ENCODE results near the gene NEDD4L.

NEDD4L gene

GRCh38 chr18:58360324-58360723 is 316.3 kb downstream of the NEDD4L start (continued):
- TF ChIP-seq, protein P1, sequence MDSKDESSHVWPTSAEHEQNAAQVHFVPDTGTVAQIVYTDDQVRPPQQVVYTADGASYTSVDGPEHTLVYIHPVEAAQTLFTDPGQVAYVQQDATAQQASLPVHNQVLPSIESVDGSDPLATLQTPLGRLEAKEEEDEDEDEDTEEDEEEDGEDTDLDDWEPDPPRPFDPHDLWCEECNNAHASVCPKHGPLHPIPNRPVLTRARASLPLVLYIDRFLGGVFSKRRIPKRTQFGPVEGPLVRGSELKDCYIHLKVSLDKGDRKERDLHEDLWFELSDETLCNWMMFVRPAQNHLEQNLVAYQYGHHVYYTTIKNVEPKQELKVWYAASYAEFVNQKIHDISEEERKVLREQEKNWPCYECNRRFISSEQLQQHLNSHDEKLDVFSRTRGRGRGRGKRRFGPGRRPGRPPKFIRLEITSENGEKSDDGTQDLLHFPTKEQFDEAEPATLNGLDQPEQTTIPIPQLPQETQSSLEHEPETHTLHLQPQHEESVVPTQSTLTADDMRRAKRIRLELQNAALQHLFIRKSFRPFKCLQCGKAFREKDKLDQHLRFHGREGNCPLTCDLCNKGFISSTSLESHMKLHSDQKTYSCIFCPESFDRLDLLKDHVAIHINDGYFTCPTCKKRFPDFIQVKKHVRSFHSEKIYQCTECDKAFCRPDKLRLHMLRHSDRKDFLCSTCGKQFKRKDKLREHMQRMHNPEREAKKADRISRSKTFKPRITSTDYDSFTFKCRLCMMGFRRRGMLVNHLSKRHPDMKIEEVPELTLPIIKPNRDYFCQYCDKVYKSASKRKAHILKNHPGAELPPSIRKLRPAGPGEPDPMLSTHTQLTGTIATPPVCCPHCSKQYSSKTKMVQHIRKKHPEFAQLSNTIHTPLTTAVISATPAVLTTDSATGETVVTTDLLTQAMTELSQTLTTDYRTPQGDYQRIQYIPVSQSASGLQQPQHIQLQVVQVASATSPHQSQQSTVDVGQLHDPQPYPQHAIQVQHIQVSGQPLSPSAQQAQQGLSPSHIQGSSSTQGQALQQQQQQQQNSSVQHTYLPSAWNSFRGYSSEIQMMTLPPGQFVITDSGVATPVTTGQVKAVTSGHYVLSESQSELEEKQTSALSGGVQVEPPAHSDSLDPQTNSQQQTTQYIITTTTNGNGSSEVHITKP (tag by site-specific recombination; IDR thresholded peaks at IDR 0.05): no peak

GRCh38 chr18:58361212-58361611 is 317.2 kb downstream of the NEDD4L start:
- TF ChIP-seq ZNF280D (tag by site-specific recombination; IDR thresholded peaks at IDR 0.05) (no peak), ZNF48 (tag by site-specific recombination; IDR thresholded peaks at IDR 0.05) (no peak), MZF1 (tag by site-specific recombination; IDR thresholded peaks at IDR 0.05; ENCODE audit: borderline replicate concordance) (no peak), ZNF423 (tag by site-specific recombination; IDR thresholded peaks at IDR 0.05) (no peak), ZSCAN30 (tag by site-specific recombination; IDR thresholded peaks at IDR 0.05) (no peak), INSM2 (tag by site-specific recombination; IDR thresholded peaks at IDR 0.05) (no peak), ZNF530 (tag by site-specific recombination; IDR thresholded peaks at IDR 0.05; ENCODE audit: low read depth) (no peak), ZNF23 (tag by site-specific recombination; IDR thresholded peaks at IDR 0.05; ENCODE audit: borderline replicate concordance) (no peak), ZNF155 (tag by site-specific recombination; IDR thresholded peaks at IDR 0.05) (no peak), ZNF19 (tag by site-specific recombination; IDR thresholded peaks at IDR 0.05; ENCODE audit: low read depth) (no peak), ZNF223 (tag by site-specific recombination; IDR thresholded peaks at IDR 0.05) (no peak), ZNF24 (tag by site-specific recombination; IDR thresholded peaks at IDR 0.05) (no peak), PRDM4 (tag by site-specific recombination; IDR thresholded peaks at IDR 0.05) (no peak), KLF8 (tag by site-specific recombination; IDR thresholded peaks at IDR 0.05) (no peak), ZNF704 (tag by site-specific recombination; IDR thresholded peaks at IDR 0.05) (no peak), ZFP37 (tag by site-specific recombination; IDR thresholded peaks at IDR 0.05) (no peak), ZNF626 (tag by site-specific recombination; IDR thresholded peaks at IDR 0.05) (no peak)
- ChIA-PET POLR2A (no interaction called here), CTCF (no interaction called here)
- H3K27ac ChIP-seq (ENCODE audit: extremely low read depth, low read depth, low read length): no peak overlapping the region
- no peak overlapping the region for H3K4me3 ChIP-seq (ENCODE audit: low read depth, low read length)
- no peaks in the 10 kb centered on the region for H3K9me3 ChIP-seq (ENCODE audit: control insufficient read depth, insufficient read depth, low read depth, low read length)
- H3K36me3 ChIP-seq (ENCODE audit: control insufficient read depth in 2 of 2, insufficient read depth in 1 of 2, low read length in 2 of 2): peaks cover 5 to 30% of the 10 kb centered on the region in 2 experiments
- peaks cover 35% of the 10 kb centered on the region for H3K4me1 ChIP-seq (ENCODE audit: control insufficient read depth, insufficient read depth, low read length)
